HG03139 (cell line): ENCODE measurements around the gene FLNB.
A peak's percentile ranks its signal among the peaks of the same experiment; 100 is the strongest.

ENCODE experiments used
- ATAC-seq: cut with Tn5 transposase; IDR thresholded peaks from one replicate; pipeline ENCODE4 v1.9.1; 2021; ENCODE audit not compliant: unreplicated experiment

The FLNB gene

DNA sequence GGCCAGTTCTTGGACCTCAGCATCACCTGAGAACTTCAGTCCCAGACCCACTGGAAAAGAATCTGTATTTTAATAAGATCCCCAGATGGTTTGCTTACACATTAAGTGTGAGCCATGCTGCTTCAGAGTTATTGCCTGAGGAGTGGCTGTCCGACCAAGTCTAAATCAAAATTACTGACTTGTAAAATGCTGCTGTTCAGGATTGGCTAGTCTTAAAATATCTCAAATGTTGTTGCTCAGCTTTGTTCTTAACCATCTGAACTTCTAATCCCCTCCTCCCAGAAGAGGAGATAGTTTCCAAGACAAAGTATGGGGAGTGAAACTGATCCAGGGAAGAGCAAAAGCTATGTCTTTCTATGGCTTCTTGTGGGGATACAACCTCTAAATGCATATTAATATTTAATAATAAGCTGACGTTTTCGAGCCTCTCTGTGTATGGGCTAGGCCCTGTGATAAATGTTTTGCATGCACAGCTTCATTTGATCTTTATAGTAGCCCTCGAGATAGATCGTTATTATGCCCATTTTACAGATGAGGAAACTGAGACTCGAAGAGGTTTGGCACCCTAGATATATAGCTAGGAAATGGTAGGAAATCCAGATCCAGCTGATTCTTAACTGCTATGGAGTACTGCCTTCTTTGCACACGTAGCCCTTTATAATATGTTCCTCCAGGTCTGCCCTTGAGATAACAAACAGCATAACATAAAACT, 150.4 kb downstream of the FLNB start:
- ATAC-seq = no peak

- no peak for ATAC-seq
These were observed 152.2 kb downstream of the FLNB start for GRCh38 chr3:58160399-58160798.

- no peak for ATAC-seq
These were observed 153.5 kb downstream of the FLNB start for GRCh38 chr3:58161435-58162398.

GRCh38 chr3:58163234-58163633, 155.0 kb downstream of the FLNB start:
- no peak for ATAC-seq

DNA sequence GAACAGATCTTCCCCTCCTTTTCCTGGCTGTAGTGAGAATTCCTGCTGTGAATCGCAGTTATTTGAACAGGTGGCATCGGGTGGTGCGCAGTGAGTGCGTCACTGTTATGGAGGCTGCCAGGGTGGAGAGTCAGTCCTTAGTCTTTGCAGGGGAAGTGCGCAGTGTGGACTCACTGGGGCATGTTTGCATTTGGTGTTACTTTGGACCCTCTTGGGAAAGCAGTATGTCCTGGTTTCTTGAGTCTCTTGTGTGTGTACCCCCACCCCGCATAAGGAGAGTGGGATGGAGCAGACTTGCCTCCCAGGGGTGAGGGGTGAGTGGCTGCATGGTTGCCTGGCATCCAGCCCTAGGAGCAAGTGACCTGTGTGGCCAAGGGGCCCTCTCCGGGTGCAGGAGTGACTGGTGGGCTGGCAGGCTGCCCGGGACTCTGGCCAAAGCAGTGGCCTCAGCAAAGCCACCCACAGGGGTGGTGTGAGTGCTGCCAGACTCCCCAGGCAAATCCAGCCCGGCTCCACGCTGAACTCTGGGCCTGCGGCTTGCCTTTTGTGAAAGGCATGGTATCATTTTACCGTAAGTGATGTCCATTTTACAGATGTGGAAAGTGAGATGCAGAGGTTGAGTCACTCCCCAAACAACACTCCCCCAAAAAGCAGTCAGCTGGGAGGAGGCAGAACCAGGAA, 156.1 kb downstream of the FLNB start:
- ATAC-seq = no peak

DNA sequence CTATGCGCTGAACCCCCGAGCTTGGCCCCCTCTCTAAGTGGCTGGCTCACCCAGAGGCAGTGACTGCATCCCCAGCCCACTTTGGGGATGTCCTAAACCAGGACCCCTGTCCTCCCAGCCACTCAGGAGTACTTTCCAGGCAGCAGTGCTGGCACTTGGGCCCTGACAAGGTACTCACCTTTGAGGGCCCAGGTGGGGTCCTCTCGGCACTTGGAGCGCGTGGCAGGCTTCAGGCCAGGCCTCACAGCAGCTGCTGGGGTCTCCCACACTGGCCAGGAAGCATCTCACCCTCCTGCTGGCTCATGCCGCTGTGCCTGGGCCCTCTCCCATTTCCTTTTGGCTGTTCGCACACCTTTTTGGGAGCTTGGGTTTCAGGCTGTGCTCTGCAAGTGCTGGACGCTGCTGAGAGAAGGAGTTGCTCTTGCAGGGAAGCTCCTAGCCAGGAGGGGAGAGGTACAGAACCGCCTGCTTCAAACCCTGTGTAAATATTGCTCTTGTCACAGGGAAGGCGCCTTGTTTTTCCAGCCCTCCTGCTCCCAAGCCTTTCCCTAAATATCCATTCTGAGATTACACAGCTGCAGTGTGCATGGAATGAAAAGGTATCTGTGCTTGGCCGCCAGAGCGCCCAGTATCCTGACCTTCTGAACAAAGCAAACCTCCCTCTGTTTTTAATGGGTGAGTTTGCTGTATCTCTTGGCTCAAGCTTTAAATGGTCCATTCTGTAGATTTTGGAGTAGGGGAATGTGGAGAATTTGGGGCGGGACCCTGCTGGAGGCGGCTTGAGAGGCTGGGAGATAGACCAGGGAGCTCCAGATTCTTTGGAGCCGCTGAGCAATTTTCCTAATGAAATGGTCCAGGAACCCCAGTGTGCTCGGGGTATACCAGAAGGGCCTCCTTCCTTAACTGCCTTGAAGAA, 156.9 kb downstream of the FLNB start:
- no peak for ATAC-seq

- ATAC-seq = peak; percentile 56
These were observed 159.5 kb downstream of the FLNB start for GRCh38 chr3:58167431-58168351.

GRCh38 chr3:58168498-58168897, 160.3 kb downstream of the FLNB start:
- ATAC-seq = no peak

DNA sequence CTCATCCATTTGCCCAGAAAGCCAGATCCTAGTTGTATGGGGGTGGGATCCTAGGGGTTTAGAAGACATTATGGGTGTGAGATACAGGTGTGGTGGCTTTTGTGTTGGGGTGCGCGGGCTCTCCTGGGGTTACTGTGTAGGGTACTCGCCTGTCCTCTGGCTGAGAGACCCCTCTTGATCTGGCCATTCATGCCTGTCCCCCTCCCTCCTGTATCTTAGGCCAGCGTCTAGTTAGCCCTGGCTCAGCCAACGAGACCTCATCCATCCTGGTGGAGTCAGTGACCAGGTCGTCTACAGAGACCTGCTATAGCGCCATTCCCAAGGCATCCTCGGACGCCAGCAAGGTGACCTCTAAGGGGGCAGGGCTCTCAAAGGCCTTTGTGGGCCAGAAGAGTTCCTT, 161.1 kb downstream of the FLNB start:
- ATAC-seq = no peak

GRCh38 chr3:58170376-58170775, 162.2 kb downstream of the FLNB start:
- no peak for ATAC-seq

DNA sequence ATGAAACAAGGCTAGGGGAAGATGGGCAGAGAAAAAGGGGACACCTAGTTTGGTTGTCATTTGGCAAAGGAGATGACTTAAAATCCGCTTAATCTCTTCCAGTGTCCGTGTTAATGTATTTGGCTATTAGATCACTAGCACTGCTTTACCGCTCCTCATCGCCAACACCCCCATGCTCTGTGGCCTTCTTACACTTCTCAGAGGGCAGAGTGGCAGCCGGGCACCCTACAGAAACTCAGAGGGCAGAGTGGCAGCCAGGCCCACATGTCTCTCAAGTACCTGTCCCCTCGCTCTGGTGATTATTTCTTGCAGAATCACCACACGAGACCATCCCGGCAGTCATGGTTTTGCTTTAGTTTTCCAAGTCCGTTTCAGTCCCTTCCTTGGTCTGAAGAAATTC, 162.9 kb downstream of the FLNB start:
- no peak for ATAC-seq

GRCh38 chr3:58173029-58173668, 164.9 kb downstream of the FLNB start:
- no peak for ATAC-seq

DNA sequence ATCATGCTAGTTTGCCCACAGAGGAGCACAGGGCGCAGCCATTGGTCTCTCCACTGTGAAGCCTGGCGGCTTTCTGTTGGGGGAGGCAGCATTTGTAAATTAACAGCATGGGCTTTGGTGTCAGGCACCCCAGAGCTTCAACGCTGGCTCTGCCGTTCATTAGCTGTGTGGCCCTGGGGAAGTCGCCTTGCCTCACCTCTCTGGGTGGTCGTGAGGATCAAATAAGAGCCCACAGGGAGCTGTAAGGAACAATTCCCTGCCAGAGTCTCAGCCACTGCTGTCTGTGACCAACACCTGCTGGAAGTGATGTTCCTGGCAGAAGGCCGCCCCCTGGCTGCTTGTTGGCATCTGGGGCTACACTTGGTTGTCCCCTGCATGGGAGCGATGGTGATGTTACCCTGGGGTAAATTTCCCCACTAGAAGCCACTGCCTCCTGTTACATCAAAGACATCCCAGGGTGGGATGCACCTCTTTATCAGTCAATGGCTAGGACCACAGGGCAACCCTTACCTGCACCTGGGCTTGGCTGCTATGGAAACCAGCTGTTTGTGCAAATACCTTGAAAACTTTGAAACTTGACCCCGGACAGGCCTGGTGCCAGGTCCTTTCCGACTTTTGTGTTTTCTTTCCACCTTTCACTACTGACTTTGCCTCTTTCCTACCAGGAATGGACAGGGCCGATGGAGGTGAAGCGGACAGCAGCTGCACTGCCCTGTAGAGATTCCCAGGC, 165.6 kb downstream of the FLNB start:
- no peak for ATAC-seq

DNA sequence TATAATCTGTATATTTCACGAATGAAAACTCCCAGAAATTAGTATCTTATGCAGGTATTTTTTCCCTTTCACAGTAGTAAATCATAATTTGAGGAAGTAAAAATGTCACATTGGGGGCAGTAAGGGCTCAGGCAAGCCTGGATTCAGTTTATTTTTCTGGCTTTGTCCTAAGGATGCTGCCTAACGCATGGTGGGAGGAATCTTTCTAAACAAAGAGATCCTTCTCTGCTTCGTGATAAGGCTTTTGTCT, 166.9 kb downstream of the FLNB start:
- ATAC-seq = no peak

DNA sequence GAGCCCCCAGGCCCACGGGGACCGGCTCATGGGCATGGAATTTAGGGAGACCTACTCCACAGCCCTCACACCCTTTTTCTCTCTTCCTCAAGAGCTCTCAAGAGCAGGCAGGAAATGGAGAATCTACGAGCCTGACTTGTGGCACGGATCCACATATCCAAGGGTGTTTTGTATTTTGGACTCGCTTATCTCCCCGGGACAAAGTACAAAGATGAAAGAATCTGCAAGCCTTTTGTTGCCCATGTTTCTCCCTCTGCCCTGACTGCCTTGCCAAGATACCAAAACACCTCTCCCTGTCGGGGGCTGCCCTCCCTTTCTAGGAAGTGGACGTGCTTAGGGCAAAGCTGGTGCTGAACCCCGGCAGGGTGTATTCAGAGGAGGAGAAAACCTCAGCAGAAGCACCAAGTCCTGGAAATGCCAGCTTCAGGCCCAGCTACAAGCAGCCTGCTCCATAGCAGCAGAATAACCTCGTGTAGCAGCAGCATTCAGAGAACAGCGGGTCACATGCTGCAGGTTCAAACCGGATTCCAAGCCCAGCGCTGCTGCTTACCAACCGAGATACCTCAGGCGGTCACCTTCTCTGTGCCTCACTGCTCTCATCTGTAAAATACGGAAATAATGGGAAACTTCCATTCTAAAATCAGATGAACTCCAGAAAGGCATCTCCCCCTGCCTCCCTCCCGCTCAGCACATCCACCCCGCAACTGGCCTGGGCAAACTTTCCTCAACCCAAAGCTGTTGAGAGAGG, 167.4 kb downstream of the FLNB start:
- ATAC-seq = no peak

GRCh38 chr3:58176185-58176530, 167.9 kb downstream of the FLNB start:
- no peak for ATAC-seq

GRCh38 chr3:58176827-58177489, 168.7 kb downstream of the FLNB start:
- ATAC-seq = no peak
